Neural progenitor cell (in vitro differentiated cells): ENCODE measurements around the gene ZNF322. TPM values are rescaled to one million over a fixed set of nuclear protein-coding genes. Genes with fewer than 3 reads are reported as not detected.

Experiments used
- DNase-seq: peaks from one replicate; pipeline ENCODE4 v3.0.0-alpha.2; 2016; ENCODE audit warnings: low spot score
- H2AFZ ChIP-seq: fragments of 200-600 bp; sonication (generic); replicated peaks from 2 replicates; pipeline ENCODE4 v1.6.1; 2016; ENCODE audit warnings: antibody characterized with exemption
- H3F3A ChIP-seq: fragments of 200-600 bp; sonication (generic); 2 replicates; pipeline ENCODE4 v1.6.1; 2016; ENCODE audit warnings: antibody characterized with exemption, low read depth
- H3K27ac ChIP-seq: fragments of 200-600 bp; sonication (generic); 2 replicates; pipeline ENCODE4 v1.5.1; 2016; ENCODE audit warnings: mild to moderate bottlenecking
- H3K27me3 ChIP-seq: fragments of 200-600 bp; sonication (generic); 2 replicates; pipeline ENCODE4 v1.6.1; 2016; ENCODE audit warnings: mild to moderate bottlenecking, moderate library complexity
- H3K36me3 ChIP-seq: fragments of 200-600 bp; sonication (generic); 2 replicates; pipeline ENCODE4 v1.5.1; 2016
- H3K4me1 ChIP-seq: fragments of 200-600 bp; sonication (generic); 2 replicates; pipeline ENCODE4 v1.6.1; 2016; ENCODE audit warnings: mixed run types
- H3K4me2 ChIP-seq: fragments of 200-600 bp; sonication (generic); 2 replicates; pipeline ENCODE4 v1.6.1; 2016
- H3K4me3 ChIP-seq: fragments of 200-600 bp; sonication (generic); 2 replicates; pipeline ENCODE4 v1.5.1; 2016
- H3K79me2 ChIP-seq: fragments of 200-600 bp; sonication (generic); 2 replicates; pipeline ENCODE4 v1.6.1; 2016; ENCODE audit warnings: low read depth
- H3K9ac ChIP-seq: fragments of 200-600 bp; sonication (generic); 2 replicates; pipeline ENCODE4 v1.6.1; 2016
- H3K9me3 ChIP-seq: fragments of 200-600 bp; sonication (generic); 2 replicates; pipeline ENCODE4 v1.5.1; 2016; ENCODE audit warnings: low read depth
- H4K20me1 ChIP-seq: fragments of 200-600 bp; sonication (generic); 2 replicates; pipeline ENCODE4 v1.6.1; 2016; ENCODE audit warnings: low read depth
- H3K27ac Mint-ChIP-seq: 3 replicates; pipeline ENCODE4 v1.8.0; 2021; ENCODE audit warnings: mixed read lengths
- H3K27me3 Mint-ChIP-seq: 2 replicates; pipeline ENCODE4 v1.8.0; 2022; ENCODE audit warnings: low read depth, mild to moderate bottlenecking, inconsistent platforms, moderate library complexity, mixed read lengths; ENCODE audit not compliant: insufficient read depth
- H3K36me3 Mint-ChIP-seq: 3 replicates; pipeline ENCODE4 v1.8.0; 2021; ENCODE audit warnings: mixed read lengths
- H3K4me1 Mint-ChIP-seq: 3 replicates; pipeline ENCODE4 v1.8.0; 2021; ENCODE audit warnings: mixed read lengths
- H3K4me3 Mint-ChIP-seq: 3 replicates; pipeline ENCODE4 v1.8.0; 2021; ENCODE audit warnings: mild to moderate bottlenecking, moderate library complexity, mixed read lengths
- H3K9me3 Mint-ChIP-seq: 3 replicates; pipeline ENCODE4 v1.8.0; 2020; ENCODE audit warnings: mixed read lengths
- EZH2 ChIP-seq: fragments of 200-600 bp; sonication (generic); IDR thresholded peaks from 2 replicates; pipeline ENCODE4 v1.6.1; 2017; ENCODE audit warnings: antibody characterized with exemption, mild to moderate bottlenecking, moderate library complexity
- EZH2phosphoT487 ChIP-seq: fragments of 200-600 bp; sonication (generic); IDR thresholded peaks from 2 replicates; pipeline ENCODE4 v1.6.1; 2017; ENCODE audit warnings: antibody characterized with exemption
- total RNA-seq: library from RNA; depleted of rRNA; stranded (reverse); fragments of >200 nt; gene quantifications from 2 replicates; pipeline ENCODE4 v1.2.3, GENCODE V29; 2015; ENCODE audit warnings: low replicate concordance
- TF ChIP-seq, protein P1 (sequence below): fragments of 200-600 bp; sonication (generic); IDR thresholded peaks from 2 replicates; pipeline ENCODE4 v1.5.1; 2017; ENCODE audit warnings: antibody characterized with exemption, mild to moderate bottlenecking

ZNF322 gene
- total RNA-seq, 1 donor from 2014 or later: 54.8 TPM

DNA sequence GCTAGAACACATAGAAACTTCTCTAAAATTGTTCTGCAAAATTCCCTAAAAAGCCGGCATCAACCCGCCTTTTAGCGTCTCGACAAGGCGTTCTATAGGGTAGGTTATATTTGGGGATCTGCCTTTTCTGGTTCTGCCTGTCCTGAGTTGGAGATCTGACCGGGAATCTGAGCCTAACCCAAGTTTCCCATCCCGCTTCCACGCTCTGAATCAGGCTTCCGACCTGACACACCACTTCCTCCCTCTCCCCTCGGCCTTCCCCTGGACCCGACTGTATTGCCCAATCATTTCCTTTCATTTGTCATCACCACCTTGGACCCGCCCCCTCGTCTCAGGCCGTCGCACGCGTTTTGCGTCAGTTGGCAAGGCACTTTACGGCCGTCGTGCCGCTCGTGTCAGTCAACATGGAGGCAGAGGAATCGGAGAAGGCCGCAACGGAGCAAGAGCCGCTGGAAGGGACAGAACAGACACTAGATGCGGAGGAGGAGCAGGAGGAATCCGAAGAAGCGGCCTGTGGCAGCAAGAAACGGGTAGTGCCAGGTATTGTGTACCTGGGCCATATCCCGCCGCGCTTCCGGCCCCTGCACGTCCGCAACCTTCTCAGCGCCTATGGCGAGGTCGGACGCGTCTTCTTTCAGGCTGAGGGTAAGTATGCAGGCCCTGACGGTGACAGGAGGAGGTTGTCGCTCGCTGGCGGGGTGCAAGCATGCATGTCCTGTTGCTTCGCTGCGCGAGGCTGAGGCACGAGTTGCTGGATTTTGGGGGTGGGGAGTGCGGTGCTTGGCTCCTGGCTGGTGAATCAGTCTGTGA lies 62.8 kb downstream of the ZNF322 start, which contains the start of gene ABT1:
Gene ABT1 (plus strand): TSS at position 375 of the 810 bp plus-strand sequence. CDS start 30 bp downstream, at position 405.
- H3K36me3 Mint-ChIP-seq: peaks cover 13% of the 10 kb centered on the region

DNA sequence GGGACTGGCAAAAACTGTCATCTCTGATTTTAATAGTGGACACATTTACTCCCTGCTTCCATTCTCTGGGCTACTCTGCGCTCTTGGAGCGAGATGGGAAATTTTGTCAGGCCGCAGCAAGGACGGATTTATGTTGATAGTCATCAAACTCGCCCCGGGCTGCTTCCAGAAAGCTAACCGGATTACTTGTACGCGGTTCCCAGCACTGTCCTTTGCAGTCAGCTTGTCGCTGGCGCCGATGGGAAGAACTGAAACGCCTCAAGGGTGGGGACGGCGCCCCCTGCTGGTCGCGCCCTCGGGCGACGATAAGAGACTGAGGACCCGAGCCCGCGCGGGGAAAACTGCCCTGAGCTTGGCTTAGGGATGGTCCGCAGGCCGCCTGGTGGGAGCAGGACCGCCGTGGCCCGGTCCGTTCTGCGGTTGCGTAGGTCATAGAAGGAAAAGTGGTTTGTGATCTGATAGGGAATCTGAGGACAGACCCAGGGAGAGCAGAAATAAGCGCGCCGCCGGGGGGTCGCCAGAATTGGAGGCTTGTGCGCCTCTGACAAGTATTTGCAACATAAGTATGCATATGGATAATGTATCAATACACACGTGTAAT lies 63.8 kb downstream of the ZNF322 start:
- Histone ChIP-seq H3K9me3 (no peaks in the 10 kb centered on the region), H2AFZ (peak overlapping the region; percentile 13), H3K79me2 (peaks cover 17% of the 10 kb centered on the region), H3K27ac (no peak overlapping the region), H3K27me3 (peaks cover 39% of the 10 kb centered on the region), H3K4me3 (peak overlapping the region; percentile 71), H3K9ac (no peak overlapping the region), H3K4me1 (peaks cover 7% of the 10 kb centered on the region), H3K36me3 (no peaks in the 10 kb centered on the region), H3K4me2 (peak overlapping the region; percentile 79), H4K20me1 (no peaks in the 10 kb centered on the region), H3F3A (peaks cover 28% of the 10 kb centered on the region)
- Mint-ChIP-seq H3K27ac (no peak overlapping the region), H3K36me3 (peaks cover 13% of the 10 kb centered on the region), H3K27me3 (peaks cover 20% of the 10 kb centered on the region), H3K4me3 (no peak overlapping the region), H3K4me1 (peaks cover 8% of the 10 kb centered on the region), H3K9me3 (no peaks in the 10 kb centered on the region)
- TF ChIP-seq, protein P1, sequence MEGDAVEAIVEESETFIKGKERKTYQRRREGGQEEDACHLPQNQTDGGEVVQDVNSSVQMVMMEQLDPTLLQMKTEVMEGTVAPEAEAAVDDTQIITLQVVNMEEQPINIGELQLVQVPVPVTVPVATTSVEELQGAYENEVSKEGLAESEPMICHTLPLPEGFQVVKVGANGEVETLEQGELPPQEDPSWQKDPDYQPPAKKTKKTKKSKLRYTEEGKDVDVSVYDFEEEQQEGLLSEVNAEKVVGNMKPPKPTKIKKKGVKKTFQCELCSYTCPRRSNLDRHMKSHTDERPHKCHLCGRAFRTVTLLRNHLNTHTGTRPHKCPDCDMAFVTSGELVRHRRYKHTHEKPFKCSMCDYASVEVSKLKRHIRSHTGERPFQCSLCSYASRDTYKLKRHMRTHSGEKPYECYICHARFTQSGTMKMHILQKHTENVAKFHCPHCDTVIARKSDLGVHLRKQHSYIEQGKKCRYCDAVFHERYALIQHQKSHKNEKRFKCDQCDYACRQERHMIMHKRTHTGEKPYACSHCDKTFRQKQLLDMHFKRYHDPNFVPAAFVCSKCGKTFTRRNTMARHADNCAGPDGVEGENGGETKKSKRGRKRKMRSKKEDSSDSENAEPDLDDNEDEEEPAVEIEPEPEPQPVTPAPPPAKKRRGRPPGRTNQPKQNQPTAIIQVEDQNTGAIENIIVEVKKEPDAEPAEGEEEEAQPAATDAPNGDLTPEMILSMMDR: peak; percentile 93
- no peak for TF ChIP-seq EZH2phosphoT487
- peak; percentile 6 for TF ChIP-seq EZH2
- peak; percentile 97 for DNase-seq

More for the DNA sequence above, 62.8 kb downstream of the ZNF322 start, which contains the start of gene ABT1:
- peaks cover 29% of the 10 kb centered on the region for H3K27me3 ChIP-seq
- peak; percentile 99 for DNase-seq
- peak within 1 kb of the TSS; percentile 73 for H3K9ac ChIP-seq
- Mint-ChIP-seq H3K27ac (no peak within 1 kb of the TSS), H3K27me3 (peaks cover 17% of the 10 kb centered on the region), H3K9me3 (no peaks in the 10 kb centered on the region), H3K4me1 (peaks cover 8% of the 10 kb centered on the region), H3K4me3 (no peak within 1 kb of the TSS)
- peak within 1 kb of the TSS; percentile 77 for H2AFZ ChIP-seq
- no peaks in the 10 kb centered on the region for H3K36me3 ChIP-seq
- no peak within 1 kb of the TSS for H3K27ac ChIP-seq
- H3F3A ChIP-seq: peaks cover 28% of the 10 kb centered on the region
- TF ChIP-seq EZH2phosphoT487 (no peak), EZH2 (no peak)
- TF ChIP-seq, protein P1: no peak
- no peaks in the 10 kb centered on the region for H3K9me3 ChIP-seq
- peak within 1 kb of the TSS; percentile 97 for H3K4me2 ChIP-seq
- H4K20me1 ChIP-seq: no peaks in the 10 kb centered on the region
- peaks cover 17% of the 10 kb centered on the region for H3K79me2 ChIP-seq
- peak within 1 kb of the TSS; percentile 71 for H3K4me3 ChIP-seq
- peaks cover 7% of the 10 kb centered on the region for H3K4me1 ChIP-seq

DNA sequence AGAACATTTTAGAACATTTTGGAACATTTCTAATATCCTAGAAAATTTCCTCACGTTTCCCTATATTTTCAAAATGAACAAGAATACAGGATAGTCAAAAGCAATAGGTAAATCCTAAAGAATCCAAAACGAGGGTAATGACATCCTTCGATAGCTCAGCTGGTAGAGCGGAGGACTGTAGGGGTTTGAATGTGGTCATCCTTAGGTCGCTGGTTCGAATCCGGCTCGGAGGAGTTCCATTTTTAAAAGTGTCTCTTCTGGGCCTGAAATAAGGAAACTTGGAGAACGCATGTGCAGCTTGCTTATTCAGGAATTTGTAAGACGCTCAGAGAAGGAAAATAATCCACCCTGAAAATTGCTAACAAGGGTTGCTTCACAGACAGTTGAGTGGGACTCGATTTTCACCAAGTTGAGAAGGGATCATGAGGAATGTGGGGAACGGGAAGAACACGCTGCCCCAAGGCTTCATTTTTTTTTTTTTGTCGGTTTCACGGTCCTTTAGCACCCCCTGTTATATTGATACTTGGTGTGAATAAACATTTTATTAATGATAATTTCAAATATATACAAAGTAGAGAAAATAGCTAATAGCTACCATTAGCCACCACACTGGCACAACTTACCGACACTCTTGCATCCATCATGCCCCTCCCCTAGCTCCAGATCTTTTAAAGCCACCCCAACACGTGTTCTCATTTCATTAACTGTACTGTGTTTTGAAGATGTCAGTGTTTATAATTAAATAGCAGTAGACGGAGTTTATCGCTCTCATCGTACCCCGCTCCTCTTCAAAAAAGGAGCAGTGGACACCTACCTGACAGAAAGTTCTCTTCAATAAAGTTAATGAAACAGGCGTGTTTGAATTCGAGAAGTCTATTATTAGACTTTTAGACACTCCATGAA lies 64.6 kb downstream of the ZNF322 start:
- Histone ChIP-seq H3K79me2 (peaks cover 17% of the 10 kb centered on the region), H3K4me1 (peaks cover 7% of the 10 kb centered on the region), H3K4me3 (peak overlapping the region; percentile 71), H4K20me1 (no peaks in the 10 kb centered on the region), H2AFZ (peak overlapping the region; percentile 13), H3K36me3 (no peaks in the 10 kb centered on the region), H3K4me2 (peak overlapping the region; percentile 79), H3F3A (peaks cover 28% of the 10 kb centered on the region), H3K27me3 (peaks cover 44% of the 10 kb centered on the region), H3K27ac (no peak overlapping the region), H3K9ac (no peak overlapping the region), H3K9me3 (no peaks in the 10 kb centered on the region)
- DNase-seq: peak; percentile 70
- Mint-ChIP-seq H3K4me3 (no peak overlapping the region), H3K4me1 (peaks cover 8% of the 10 kb centered on the region), H3K36me3 (peaks cover 13% of the 10 kb centered on the region), H3K9me3 (no peaks in the 10 kb centered on the region), H3K27ac (peak overlapping the region; percentile 32), H3K27me3 (peaks cover 20% of the 10 kb centered on the region)
- TF ChIP-seq EZH2phosphoT487: no peak
